SK-N-SH (cell line): Measurements from ENCODE around the gene SEL1L2.

ENCODE experiments used
- NFIC ChIP-seq: IDR thresholded peaks from 2 replicates; pipeline ENCODE4 v1.4.0; 2012; ENCODE audit warnings: borderline replicate concordance
- POLR2AphosphoS5 ChIP-seq: IDR thresholded peaks from 2 replicates; pipeline ENCODE4 v1.6.1; 2012; ENCODE audit warnings: low read depth, low read length
- RFX5 ChIP-seq: IDR thresholded peaks from 2 replicates; pipeline ENCODE4 v1.6.1; 2012; ENCODE audit warnings: mild to moderate bottlenecking, improper control_type of control experiment, low read length
- SIN3A ChIP-seq: IDR thresholded peaks from 2 replicates; pipeline ENCODE4 v1.6.1; 2012; ENCODE audit warnings: low read depth, mild to moderate bottlenecking, low read length, moderate library complexity, borderline replicate concordance
- TAF1 ChIP-seq: IDR thresholded peaks from 2 replicates; pipeline ENCODE4 v1.6.1; 2012; ENCODE audit warnings: low read depth, mild to moderate bottlenecking, low read length, moderate library complexity, borderline replicate concordance
- YY1 ChIP-seq: IDR thresholded peaks from 2 replicates; pipeline ENCODE4 v1.4.0; 2012; ENCODE audit warnings: low read depth, mild to moderate bottlenecking
- TF ChIP-seq, protein P1 (sequence below): fragments of 200-600 bp; sonication (generic); IDR thresholded peaks from 2 replicates; pipeline ENCODE4 v1.6.1; 2017; ENCODE audit warnings: antibody characterized with exemption, mild to moderate bottlenecking, moderate library complexity

GRCh38 chr20:13874394-13875157, 115.8 kb downstream of the SEL1L2 start:
- no peak for TF ChIP-seq POLR2AphosphoS5
- TF ChIP-seq RFX5 = no peak
- no peak for TF ChIP-seq TAF1
- TF ChIP-seq, protein P1, sequence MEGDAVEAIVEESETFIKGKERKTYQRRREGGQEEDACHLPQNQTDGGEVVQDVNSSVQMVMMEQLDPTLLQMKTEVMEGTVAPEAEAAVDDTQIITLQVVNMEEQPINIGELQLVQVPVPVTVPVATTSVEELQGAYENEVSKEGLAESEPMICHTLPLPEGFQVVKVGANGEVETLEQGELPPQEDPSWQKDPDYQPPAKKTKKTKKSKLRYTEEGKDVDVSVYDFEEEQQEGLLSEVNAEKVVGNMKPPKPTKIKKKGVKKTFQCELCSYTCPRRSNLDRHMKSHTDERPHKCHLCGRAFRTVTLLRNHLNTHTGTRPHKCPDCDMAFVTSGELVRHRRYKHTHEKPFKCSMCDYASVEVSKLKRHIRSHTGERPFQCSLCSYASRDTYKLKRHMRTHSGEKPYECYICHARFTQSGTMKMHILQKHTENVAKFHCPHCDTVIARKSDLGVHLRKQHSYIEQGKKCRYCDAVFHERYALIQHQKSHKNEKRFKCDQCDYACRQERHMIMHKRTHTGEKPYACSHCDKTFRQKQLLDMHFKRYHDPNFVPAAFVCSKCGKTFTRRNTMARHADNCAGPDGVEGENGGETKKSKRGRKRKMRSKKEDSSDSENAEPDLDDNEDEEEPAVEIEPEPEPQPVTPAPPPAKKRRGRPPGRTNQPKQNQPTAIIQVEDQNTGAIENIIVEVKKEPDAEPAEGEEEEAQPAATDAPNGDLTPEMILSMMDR = no peak
- TF ChIP-seq YY1 = no peak
- no peak for TF ChIP-seq SIN3A
- no peak for TF ChIP-seq NFIC
